Natural killer cell (primary cell): ENCODE measurements around the gene SRPRA. TPM values are rescaled to one million over a fixed set of nuclear protein-coding genes. Genes with fewer than 3 reads are reported as not detected.

Experiments
- ATAC-seq, 3 donors: fragments of 150-1000 bp in 2 of 3; fragments of 200-7000 bp in 1 of 3; cut with Tn5 transposase; 1 replicate in 1 of 3; 2 replicates in 2 of 3; pipeline ENCODE4 v1.10.0; 2021; ENCODE audit warnings: mild to moderate bottlenecking in 2 of 3, moderate library complexity in 2 of 3
- DNase-seq, 2 donors: peaks; one replicate each; pipeline versions ENCODE4 v3.0.0 to v3.0.0-alpha.2; 2013 to 2021; ENCODE audit warnings: mixed read lengths in 1 of 2
- H3K27ac ChIP-seq: one replicate; pipeline ENCODE4 v1.5.1; 2013; ENCODE audit warnings: mild to moderate bottlenecking, low read length
- H3K27me3 ChIP-seq: one replicate; pipeline ENCODE4 v1.6.1; 2013; ENCODE audit warnings: low read length; ENCODE audit not compliant: control insufficient read depth, insufficient read depth
- H3K36me3 ChIP-seq: one replicate; pipeline ENCODE4 v1.6.1; 2013; ENCODE audit warnings: low read length; ENCODE audit not compliant: control insufficient read depth, insufficient read depth
- H3K4me1 ChIP-seq: one replicate; pipeline ENCODE4 v1.6.1; 2013; ENCODE audit warnings: low read length; ENCODE audit not compliant: control insufficient read depth, insufficient read depth
- H3K4me3 ChIP-seq: one replicate; pipeline ENCODE4 v1.5.1; 2013; ENCODE audit warnings: low read length
- H3K9me3 ChIP-seq: one replicate; pipeline ENCODE4 v1.6.1; 2013; ENCODE audit warnings: low read length; ENCODE audit not compliant: control insufficient read depth, insufficient read depth
- H3K27ac Mint-ChIP-seq, 2 donors: one replicate each; pipeline ENCODE4 v1.8.0; 2022; ENCODE audit warnings: mild to moderate bottlenecking in 2 of 2, mixed read lengths in 2 of 2, moderate library complexity in 1 of 2
- H3K27me3 Mint-ChIP-seq, 2 donors: one replicate each; pipeline ENCODE4 v1.8.0; 2022; ENCODE audit warnings: low read depth in 2 of 2, mixed read lengths in 2 of 2
- H3K36me3 Mint-ChIP-seq: one replicate; pipeline ENCODE4 v1.8.0; 2022; ENCODE audit warnings: mixed read lengths
- H3K4me1 Mint-ChIP-seq, 2 donors: one replicate each; pipeline ENCODE4 v1.8.0; 2022; ENCODE audit warnings: mixed read lengths in 2 of 2
- H3K4me3 Mint-ChIP-seq: one replicate; pipeline ENCODE4 v1.8.0; 2022; ENCODE audit warnings: mild to moderate bottlenecking, moderate library complexity, mixed read lengths
- H3K9me3 Mint-ChIP-seq, 2 donors: one replicate each; pipeline ENCODE4 v1.8.0; 2022; ENCODE audit warnings: mixed read lengths in 2 of 2
- CTCF ChIP-seq: fragments of 200-600 bp; IDR thresholded peaks from one replicate; pipeline ENCODE4 v1.8.0; 2022; ENCODE audit warnings: antibody characterized with exemption
- WGBS: methylation state at CpG from one replicate; pipeline ENCODE4 v1.1.7; 2013; ENCODE audit warnings: missing lambda C conversion rate; ENCODE audit not compliant: insufficient coverage; 5-methylcytosine and 5-hydroxymethylcytosine counted together
- intact Hi-C: fragments of 100-400 bp; cut with micrococcal nuclease; formaldehyde crosslinking; loops from one replicate; pipeline ENCODE4 v1.14.2; 2022
- total RNA-seq, 4 donors: library from RNA; stranded (reverse); fragments of 120-200 nt in 1 of 4; gene quantifications; one replicate each; pipeline versions ENCODE4 v1.2.3 to v1.2.4, GENCODE V29; 2013 to 2022

Gene SRPRA
- total RNA-seq, 3 donors from 2014 or later (not counting 1 experiment from before 2014, with no cell fraction given): 188 to 225 (median 195) TPM

DNA sequence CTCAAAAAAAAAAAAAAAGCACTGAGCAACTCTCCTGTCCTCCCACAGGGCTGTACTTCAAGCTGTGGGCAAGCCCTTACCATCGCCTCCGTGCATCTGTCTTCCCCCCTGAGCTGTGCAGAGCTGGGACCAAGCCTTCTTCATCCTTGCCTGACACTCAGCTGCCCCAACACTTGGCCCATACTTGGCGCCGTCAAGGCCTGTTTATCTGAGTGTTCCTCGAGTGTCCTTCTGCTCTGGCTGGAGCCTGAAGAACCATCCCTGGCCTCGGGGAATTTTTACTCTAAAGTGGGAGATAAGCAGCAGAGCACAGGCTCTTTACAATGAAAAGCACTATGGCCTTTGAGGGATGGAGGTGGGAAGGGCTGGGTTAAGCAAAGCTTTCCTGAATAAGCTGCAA is 12.6 kb upstream of the SRPRA start:
- H3K4me1 ChIP-seq: peaks cover 37% of the 10 kb centered on the region
- H3K27ac ChIP-seq: no peak overlapping the region
- ATAC-seq: no peak
- Mint-ChIP-seq H3K9me3 (no peaks in the 10 kb centered on the region), H3K36me3 (no peaks in the 10 kb centered on the region), H3K4me3 (peak overlapping the region; percentile 97), H3K27ac (peak overlapping the region in 1 of 2 donors; percentile 95), H3K27me3 (no peaks in the 10 kb centered on the region), H3K4me1 (peaks cover 20 to 39% of the 10 kb centered on the region in 2 donors)
- H3K36me3 ChIP-seq: peaks cover 4% of the 10 kb centered on the region
- H3K27me3 ChIP-seq: no peaks in the 10 kb centered on the region
- H3K4me3 ChIP-seq: no peak overlapping the region
- DNase-seq: no peak
- no peaks in the 10 kb centered on the region for H3K9me3 ChIP-seq
- TF ChIP-seq CTCF: no peak
- 98% methylated on average over 6 of the region's 6 CpGs for WGBS
- intact Hi-C loops: no loop called here

GRCh38 chr11:126280595-126280994 is 11.9 kb upstream of the SRPRA start:
- ATAC-seq: no peak
- peaks cover 20 to 42% of the 10 kb centered on the region in 2 donors for H3K4me1 Mint-ChIP-seq

DNA sequence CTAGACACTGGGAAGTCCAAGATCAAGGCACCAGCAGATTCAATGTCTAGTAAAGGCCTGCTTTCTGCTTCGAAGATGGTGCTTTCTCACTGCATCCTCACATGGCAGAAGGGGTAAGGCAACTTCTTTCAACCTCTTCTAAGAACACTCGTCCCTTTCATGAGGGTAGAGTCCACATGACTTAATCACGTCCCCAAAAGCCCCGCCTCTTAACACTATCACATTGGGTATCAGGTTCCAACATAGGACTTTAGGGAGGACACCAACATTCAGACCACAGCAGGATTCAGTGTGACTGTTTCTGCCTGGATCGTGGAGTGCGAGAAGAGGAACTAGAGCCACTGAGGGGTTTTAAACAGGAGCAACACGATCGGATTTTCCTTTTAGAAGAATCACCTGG is 10.5 kb upstream of the SRPRA start:
- Histone ChIP-seq H3K27me3 (no peaks in the 10 kb centered on the region), H3K9me3 (no peaks in the 10 kb centered on the region), H3K36me3 (peaks cover 14% of the 10 kb centered on the region), H3K4me3 (no peak overlapping the region), H3K4me1 (peaks cover 30% of the 10 kb centered on the region), H3K27ac (no peak overlapping the region)
- intact Hi-C loops: no loop called here
- Mint-ChIP-seq H3K9me3 (no peaks in the 10 kb centered on the region), H3K27ac (no peak overlapping the region), H3K36me3 (no peaks in the 10 kb centered on the region), H3K27me3 (no peaks in the 10 kb centered on the region), H3K4me1 (peaks cover 20 to 32% of the 10 kb centered on the region in 2 donors), H3K4me3 (peak overlapping the region; percentile 14)
- ATAC-seq (no peak), DNase-seq (no peak)
- WGBS: 89% methylated on average over 8 of the region's 8 CpGs
- no peak for TF ChIP-seq CTCF

More at GRCh38 chr11:126280595-126280994, 11.9 kb upstream of the SRPRA start:
- DNase-seq: peak in 1 of 2 donors; percentile 36
- Histone ChIP-seq H3K4me3 (no peak overlapping the region), H3K9me3 (no peaks in the 10 kb centered on the region), H3K36me3 (peaks cover 7% of the 10 kb centered on the region), H3K27ac (no peak overlapping the region), H3K4me1 (peaks cover 37% of the 10 kb centered on the region), H3K27me3 (no peaks in the 10 kb centered on the region)
- intact Hi-C loops: no loop called here
- H3K9me3 Mint-ChIP-seq: no peaks in the 10 kb centered on the region
- no peaks in the 10 kb centered on the region for H3K27me3 Mint-ChIP-seq
- TF ChIP-seq CTCF: no peak
- H3K36me3 Mint-ChIP-seq: no peaks in the 10 kb centered on the region
- peak overlapping the region; percentile 47 for H3K4me3 Mint-ChIP-seq
- WGBS: 43% methylated on average over 5 of the region's 5 CpGs
- H3K27ac Mint-ChIP-seq: no peak overlapping the region

- Histone ChIP-seq H3K27me3 (no peaks in the 10 kb centered on the region), H3K4me3 (no peak overlapping the region), H3K27ac (no peak overlapping the region), H3K4me1 (peaks cover 22% of the 10 kb centered on the region), H3K9me3 (no peaks in the 10 kb centered on the region), H3K36me3 (peaks cover 24% of the 10 kb centered on the region)
- WGBS: 95% methylated on average over 4 of the region's 4 CpGs
- intact Hi-C loops: no loop called here
- no peak overlapping the region for H3K4me3 Mint-ChIP-seq
- H3K27me3 Mint-ChIP-seq: no peaks in the 10 kb centered on the region
- ATAC-seq (no peak), DNase-seq (no peak)
- H3K9me3 Mint-ChIP-seq: no peaks in the 10 kb centered on the region
- TF ChIP-seq CTCF: no peak
- no peak overlapping the region for H3K27ac Mint-ChIP-seq
- H3K36me3 Mint-ChIP-seq: no peaks in the 10 kb centered on the region
- H3K4me1 Mint-ChIP-seq: peaks cover 14 to 23% of the 10 kb centered on the region in 2 donors
These were observed 9.1 kb upstream of the SRPRA start for GRCh38 chr11:126277780-126278179.
